ENCODE data around the gene GRIFIN.

DNA sequence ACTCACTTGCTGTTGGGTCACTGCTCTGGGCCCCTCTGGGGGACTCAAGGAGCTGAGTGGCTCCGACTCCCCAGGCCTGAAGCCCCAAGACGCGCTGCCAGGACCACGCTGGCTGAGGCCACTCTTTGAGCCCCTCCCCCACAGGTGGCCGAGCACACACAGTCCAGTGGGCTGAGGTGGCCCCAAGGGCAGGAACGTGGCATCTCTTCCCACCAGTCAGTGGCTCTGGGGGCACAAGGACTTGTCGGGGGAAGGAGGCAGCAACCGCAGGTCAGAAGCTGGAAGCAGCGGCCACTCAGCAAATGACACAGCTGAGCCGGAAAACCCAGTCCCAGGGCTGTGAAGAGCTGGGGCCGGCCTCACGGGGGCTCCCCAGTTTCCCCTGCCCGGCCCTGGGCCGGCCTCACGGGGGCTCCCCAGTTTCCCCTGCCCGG is 24.1 kb downstream of the GRIFIN start:
- TF ChIP-seq, protein P1, sequence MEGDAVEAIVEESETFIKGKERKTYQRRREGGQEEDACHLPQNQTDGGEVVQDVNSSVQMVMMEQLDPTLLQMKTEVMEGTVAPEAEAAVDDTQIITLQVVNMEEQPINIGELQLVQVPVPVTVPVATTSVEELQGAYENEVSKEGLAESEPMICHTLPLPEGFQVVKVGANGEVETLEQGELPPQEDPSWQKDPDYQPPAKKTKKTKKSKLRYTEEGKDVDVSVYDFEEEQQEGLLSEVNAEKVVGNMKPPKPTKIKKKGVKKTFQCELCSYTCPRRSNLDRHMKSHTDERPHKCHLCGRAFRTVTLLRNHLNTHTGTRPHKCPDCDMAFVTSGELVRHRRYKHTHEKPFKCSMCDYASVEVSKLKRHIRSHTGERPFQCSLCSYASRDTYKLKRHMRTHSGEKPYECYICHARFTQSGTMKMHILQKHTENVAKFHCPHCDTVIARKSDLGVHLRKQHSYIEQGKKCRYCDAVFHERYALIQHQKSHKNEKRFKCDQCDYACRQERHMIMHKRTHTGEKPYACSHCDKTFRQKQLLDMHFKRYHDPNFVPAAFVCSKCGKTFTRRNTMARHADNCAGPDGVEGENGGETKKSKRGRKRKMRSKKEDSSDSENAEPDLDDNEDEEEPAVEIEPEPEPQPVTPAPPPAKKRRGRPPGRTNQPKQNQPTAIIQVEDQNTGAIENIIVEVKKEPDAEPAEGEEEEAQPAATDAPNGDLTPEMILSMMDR (conservative IDR thresholded peaks at IDR 0.05; ENCODE audit: low read depth, low read length) = no peak
- TF ChIP-seq EZH2phosphoT487 (IDR thresholded peaks at IDR 0.05; ENCODE audit: borderline replicate concordance, low read length) (no peak), EZH2 (IDR thresholded peaks at IDR 0.05; ENCODE audit: low read length, unreplicated experiment) (no peak)

All from PC-3 (cell line).